ENCODE measurements around the gene STMP1.

The STMP1 gene

DNA sequence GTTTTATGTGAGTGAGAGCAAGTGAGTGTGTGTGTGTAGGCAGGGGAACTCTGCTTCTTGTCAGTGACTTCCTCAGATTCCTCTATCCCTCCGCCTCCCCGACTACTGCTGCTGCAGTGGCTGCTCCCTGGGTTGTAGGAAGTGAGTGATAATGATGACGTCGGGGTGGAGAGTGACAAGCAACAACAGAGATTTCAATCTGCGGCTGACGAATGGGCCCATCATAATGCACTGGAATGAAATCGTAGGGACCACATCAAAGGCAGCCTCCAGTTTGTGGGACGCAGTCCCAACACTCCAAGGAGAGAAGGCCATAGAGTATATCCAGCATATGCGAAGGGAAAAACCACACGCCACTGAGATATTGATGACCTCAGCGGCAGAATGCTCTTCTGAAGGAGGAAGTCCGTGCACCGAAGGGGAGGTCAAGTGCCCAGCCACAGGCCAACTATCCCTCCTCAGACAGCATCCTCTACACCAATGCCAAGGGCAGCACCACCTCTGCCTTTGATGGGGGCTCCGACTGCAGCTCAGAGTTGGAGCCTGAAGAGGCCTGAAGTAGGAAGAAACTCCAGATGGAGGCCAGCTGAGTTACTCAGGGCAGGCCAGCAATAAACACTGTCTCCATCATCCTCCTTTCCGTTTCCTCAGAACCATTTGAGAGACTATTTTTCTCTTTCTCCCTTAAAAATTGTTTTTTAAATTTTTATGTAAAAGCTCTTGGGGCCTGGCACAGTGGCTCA lies 11.3 kb upstream of the STMP1 start:
- Histone ChIP-seq H3K27me3 (ENCODE audit: insufficient read depth, low read length, poor library complexity) (no peaks in the 10 kb centered on the region), H3K4me3 (ENCODE audit: low read depth in 1 of 2, low read length in 2 of 2) (no peak overlapping the region), H3K4me2 (ENCODE audit: insufficient read depth, low read length) (no peak overlapping the region), H3K79me2 (ENCODE audit: insufficient read depth, low read length) (no peaks in the 10 kb centered on the region), H3K9me3 (ENCODE audit: insufficient read depth, low read length, severe bottlenecking) (no peaks in the 10 kb centered on the region), H3K4me1 (ENCODE audit: insufficient read depth, low read length) (no peaks in the 10 kb centered on the region), H3K9ac (ENCODE audit: low read depth, low read length) (no peak overlapping the region), H4K20me1 (ENCODE audit: insufficient read depth, low read length) (no peaks in the 10 kb centered on the region), H3K36me3 (ENCODE audit: insufficient read depth, low read length) (peaks cover 42% of the 10 kb centered on the region), H2AFZ (ENCODE audit: low read depth, low read length) (no peak overlapping the region), H3K27ac (ENCODE audit: low read length) (no peak overlapping the region)
- DNase-seq: no peak
- TF ChIP-seq EZH2 (IDR thresholded peaks at IDR 0.05; ENCODE audit: borderline replicate concordance, low read depth, low read length, severe bottlenecking): no peak
- TF ChIP-seq, protein P1, sequence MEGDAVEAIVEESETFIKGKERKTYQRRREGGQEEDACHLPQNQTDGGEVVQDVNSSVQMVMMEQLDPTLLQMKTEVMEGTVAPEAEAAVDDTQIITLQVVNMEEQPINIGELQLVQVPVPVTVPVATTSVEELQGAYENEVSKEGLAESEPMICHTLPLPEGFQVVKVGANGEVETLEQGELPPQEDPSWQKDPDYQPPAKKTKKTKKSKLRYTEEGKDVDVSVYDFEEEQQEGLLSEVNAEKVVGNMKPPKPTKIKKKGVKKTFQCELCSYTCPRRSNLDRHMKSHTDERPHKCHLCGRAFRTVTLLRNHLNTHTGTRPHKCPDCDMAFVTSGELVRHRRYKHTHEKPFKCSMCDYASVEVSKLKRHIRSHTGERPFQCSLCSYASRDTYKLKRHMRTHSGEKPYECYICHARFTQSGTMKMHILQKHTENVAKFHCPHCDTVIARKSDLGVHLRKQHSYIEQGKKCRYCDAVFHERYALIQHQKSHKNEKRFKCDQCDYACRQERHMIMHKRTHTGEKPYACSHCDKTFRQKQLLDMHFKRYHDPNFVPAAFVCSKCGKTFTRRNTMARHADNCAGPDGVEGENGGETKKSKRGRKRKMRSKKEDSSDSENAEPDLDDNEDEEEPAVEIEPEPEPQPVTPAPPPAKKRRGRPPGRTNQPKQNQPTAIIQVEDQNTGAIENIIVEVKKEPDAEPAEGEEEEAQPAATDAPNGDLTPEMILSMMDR (IDR thresholded peaks at IDR 0.05; ENCODE audit: borderline replicate concordance, extremely low read depth, low read length, poor library complexity, severe bottlenecking): no peak
- ATAC-seq (ENCODE audit: insufficient read depth, low read depth): no peak

DNA sequence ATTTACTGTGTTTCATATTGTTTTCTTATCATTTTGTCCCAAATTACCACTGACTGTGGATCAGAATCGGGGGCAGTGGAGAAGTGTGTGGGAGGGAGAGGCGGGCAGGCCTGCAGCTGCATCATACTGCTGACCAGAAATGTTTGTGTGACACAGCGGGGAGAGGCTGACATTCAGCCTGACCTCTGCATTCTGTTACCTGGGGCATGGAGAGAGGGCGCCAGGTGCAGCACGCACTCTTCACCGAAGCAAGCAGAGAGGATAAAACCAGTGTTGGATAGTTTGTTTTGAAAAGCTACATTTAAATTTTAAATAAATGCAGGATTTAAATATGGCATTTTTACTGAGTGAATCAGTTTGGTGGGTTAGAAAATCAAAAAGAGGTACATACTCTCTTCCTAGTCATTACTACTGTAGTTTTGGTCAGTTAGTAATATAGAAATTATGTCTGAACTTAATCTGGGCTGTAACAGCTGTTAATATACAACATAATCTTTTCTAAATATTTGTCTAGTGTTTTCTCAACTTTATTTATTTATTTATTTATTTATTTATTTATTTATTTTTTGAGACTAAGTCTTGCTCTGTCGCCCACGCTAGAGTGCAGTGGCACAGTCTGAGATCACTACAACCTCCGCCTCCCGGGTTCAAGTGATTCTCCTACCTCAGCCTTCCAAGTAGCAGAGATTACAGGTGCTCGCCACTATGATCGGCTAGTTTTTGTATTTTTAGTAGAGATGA lies 8.8 kb upstream of the STMP1 start:
- Histone ChIP-seq H2AFZ (ENCODE audit: low read depth, low read length) (no peak overlapping the region), H3K27ac (ENCODE audit: low read length) (no peak overlapping the region), H3K36me3 (ENCODE audit: insufficient read depth, low read length) (peaks cover 20% of the 10 kb centered on the region; the same call in 1 of the 2 replicates), H3K79me2 (ENCODE audit: insufficient read depth, low read length) (no peaks in the 10 kb centered on the region), H3K4me3 (ENCODE audit: low read depth in 1 of 2, low read length in 2 of 2) (no peak overlapping the region), H3K4me1 (ENCODE audit: insufficient read depth, low read length) (no peaks in the 10 kb centered on the region), H3K9ac (ENCODE audit: low read depth, low read length) (no peak overlapping the region), H3K9me3 (ENCODE audit: insufficient read depth, low read length, severe bottlenecking) (no peaks in the 10 kb centered on the region), H4K20me1 (ENCODE audit: insufficient read depth, low read length) (no peaks in the 10 kb centered on the region), H3K4me2 (ENCODE audit: insufficient read depth, low read length) (no peak overlapping the region), H3K27me3 (ENCODE audit: insufficient read depth, low read length, poor library complexity) (no peaks in the 10 kb centered on the region)
- ATAC-seq (ENCODE audit: insufficient read depth, low read depth): no peak
- TF ChIP-seq EZH2 (IDR thresholded peaks at IDR 0.05; ENCODE audit: borderline replicate concordance, low read depth, low read length, severe bottlenecking): no peak
- TF ChIP-seq, protein P1 (IDR thresholded peaks at IDR 0.05; ENCODE audit: borderline replicate concordance, extremely low read depth, low read length, poor library complexity, severe bottlenecking): no peak
- no peak for DNase-seq

DNA sequence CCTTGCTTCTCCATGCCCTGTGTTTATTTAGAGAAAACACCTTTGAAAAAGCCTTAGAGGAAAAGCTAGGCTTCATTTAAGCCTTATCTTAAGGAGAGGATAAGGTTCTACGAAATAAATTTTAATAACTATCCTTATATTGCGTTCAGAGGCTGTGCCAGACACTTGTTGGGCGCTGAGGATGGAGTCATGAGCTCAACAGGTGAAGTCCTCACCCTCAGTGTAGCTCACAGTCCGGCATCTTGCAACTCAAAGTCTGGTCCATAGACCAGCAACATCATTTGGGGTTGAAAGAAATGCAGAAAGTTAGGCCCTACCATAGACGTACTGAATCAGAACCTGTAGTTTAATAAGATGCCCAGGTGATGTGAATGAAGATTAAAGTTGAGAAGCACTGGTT lies 3.8 kb upstream of the STMP1 start:
- peaks cover 12% of the 10 kb centered on the region for H3K79me2 ChIP-seq (ENCODE audit: insufficient read depth, low read length)
- peaks cover 14% of the 10 kb centered on the region for H3K4me1 ChIP-seq (ENCODE audit: insufficient read depth, low read length)
- no peak overlapping the region for H3K27ac ChIP-seq (ENCODE audit: low read length)
- no peak overlapping the region for H3K9ac ChIP-seq (ENCODE audit: low read depth, low read length)
- no peak overlapping the region for H3K4me2 ChIP-seq (ENCODE audit: insufficient read depth, low read length)
- ATAC-seq (ENCODE audit: insufficient read depth, low read depth): no peak
- no peak overlapping the region for H2AFZ ChIP-seq (ENCODE audit: low read depth, low read length)
- TF ChIP-seq, protein P1 (IDR thresholded peaks at IDR 0.05; ENCODE audit: borderline replicate concordance, extremely low read depth, low read length, poor library complexity, severe bottlenecking): no peak
- TF ChIP-seq EZH2 (IDR thresholded peaks at IDR 0.05; ENCODE audit: borderline replicate concordance, low read depth, low read length, severe bottlenecking): no peak
- no peaks in the 10 kb centered on the region for H3K36me3 ChIP-seq (ENCODE audit: insufficient read depth, low read length)
- no peaks in the 10 kb centered on the region for H3K9me3 ChIP-seq (ENCODE audit: insufficient read depth, low read length, severe bottlenecking)
- no peak overlapping the region for H3K4me3 ChIP-seq (ENCODE audit: low read depth in 1 of 2, low read length in 2 of 2)
- no peak for DNase-seq
- H3K27me3 ChIP-seq (ENCODE audit: insufficient read depth, low read length, poor library complexity): no peaks in the 10 kb centered on the region
- H4K20me1 ChIP-seq (ENCODE audit: insufficient read depth, low read length): no peaks in the 10 kb centered on the region

Data from DND-41 (cell line).